ENCODE results near the gene DMD. TPM values are rescaled to one million over a fixed set of nuclear protein-coding genes. Genes with fewer than 3 reads are reported as not detected.

DMD gene
- total RNA-seq, 1 donor from 2014 or later = 5.0 TPM

- intact Hi-C loops (cut with micrococcal nuclease) = no loop called here
- Mint-ChIP-seq H3K4me3 (no peak overlapping the region), H3K27ac (no peak overlapping the region), H3K4me1 (no peaks in the 10 kb centered on the region), H3K9me3 (no peaks in the 10 kb centered on the region), H3K36me3 (ENCODE audit: low read depth) (no peaks in the 10 kb centered on the region), H3K27me3 (no peaks in the 10 kb centered on the region)
- DNase-seq = no peak
Measured at GRCh38 chrX:32489125-32489524, 722.2 kb downstream of the DMD start.

- no peak for DNase-seq
- intact Hi-C loops (cut with micrococcal nuclease) = no loop called here
- no peaks in the 10 kb centered on the region for H3K4me1 Mint-ChIP-seq
- no peaks in the 10 kb centered on the region for H3K36me3 Mint-ChIP-seq (ENCODE audit: low read depth)
- H3K9me3 Mint-ChIP-seq = no peaks in the 10 kb centered on the region
- no peak overlapping the region for H3K4me3 Mint-ChIP-seq
- no peaks in the 10 kb centered on the region for H3K27me3 Mint-ChIP-seq
- no peak overlapping the region for H3K27ac Mint-ChIP-seq
Measured at GRCh38 chrX:32483534-32484136, 727.7 kb downstream of the DMD start.

- intact Hi-C loops (cut with micrococcal nuclease) = no loop called here
- Mint-ChIP-seq H3K4me3 (no peak overlapping the region), H3K9me3 (no peaks in the 10 kb centered on the region), H3K27me3 (no peaks in the 10 kb centered on the region), H3K4me1 (no peaks in the 10 kb centered on the region), H3K36me3 (ENCODE audit: low read depth) (no peaks in the 10 kb centered on the region), H3K27ac (no peak overlapping the region)
- no peak for DNase-seq
Measured at GRCh38 chrX:32480019-32480418, 731.3 kb downstream of the DMD start.

GRCh38 chrX:32472364-32472763 is 739.0 kb downstream of the DMD start:
- no peaks in the 10 kb centered on the region for H3K4me1 Mint-ChIP-seq
- no peak overlapping the region for H3K27ac Mint-ChIP-seq
- no peaks in the 10 kb centered on the region for H3K27me3 Mint-ChIP-seq
- intact Hi-C loops (cut with micrococcal nuclease) = no loop called here
- H3K36me3 Mint-ChIP-seq (ENCODE audit: low read depth) = no peaks in the 10 kb centered on the region
- H3K9me3 Mint-ChIP-seq = no peaks in the 10 kb centered on the region
- no peak overlapping the region for H3K4me3 Mint-ChIP-seq
- DNase-seq = no peak

- intact Hi-C loops (cut with micrococcal nuclease) = no loop called here
Measured at GRCh38 chrX:32455704-32456103, 755.6 kb downstream of the DMD start.

GRCh38 chrX:32451954-32452695 is 759.2 kb downstream of the DMD start:
- DNase-seq = no peak
- H3K4me3 Mint-ChIP-seq = no peak overlapping the region
- H3K9me3 Mint-ChIP-seq = no peaks in the 10 kb centered on the region
- H3K4me1 Mint-ChIP-seq = peaks cover 6% of the 10 kb centered on the region
- no peaks in the 10 kb centered on the region for H3K36me3 Mint-ChIP-seq (ENCODE audit: low read depth)
- intact Hi-C loops (cut with micrococcal nuclease) = no loop called here
- H3K27me3 Mint-ChIP-seq = no peaks in the 10 kb centered on the region
- H3K27ac Mint-ChIP-seq = no peak overlapping the region

More at GRCh38 chrX:32455704-32456103, 755.6 kb downstream of the DMD start:
- Mint-ChIP-seq H3K4me3 (no peak overlapping the region), H3K27ac (no peak overlapping the region), H3K36me3 (ENCODE audit: low read depth) (no peaks in the 10 kb centered on the region), H3K27me3 (no peaks in the 10 kb centered on the region), H3K4me1 (no peaks in the 10 kb centered on the region), H3K9me3 (no peaks in the 10 kb centered on the region)
- DNase-seq = no peak

GRCh38 chrX:32448945-32449344 is 762.4 kb downstream of the DMD start:
- Mint-ChIP-seq H3K27ac (peak overlapping the region; percentile 66), H3K4me3 (peak overlapping the region; percentile 44), H3K9me3 (peaks cover 2% of the 10 kb centered on the region), H3K36me3 (ENCODE audit: low read depth) (no peaks in the 10 kb centered on the region), H3K4me1 (peaks cover 14% of the 10 kb centered on the region), H3K27me3 (no peaks in the 10 kb centered on the region)
- intact Hi-C loops (cut with micrococcal nuclease) = no loop called here
- no peak for DNase-seq

- Mint-ChIP-seq H3K9me3 (peaks cover 5% of the 10 kb centered on the region), H3K27ac (no peak overlapping the region)
Measured at GRCh38 chrX:32448320-32448719, 763.0 kb downstream of the DMD start.

GRCh38 chrX:32447640-32448039 is 763.7 kb downstream of the DMD start:
- Mint-ChIP-seq H3K36me3 (ENCODE audit: low read depth) (no peaks in the 10 kb centered on the region), H3K27ac (no peak overlapping the region), H3K27me3 (no peaks in the 10 kb centered on the region), H3K4me1 (peaks cover 14% of the 10 kb centered on the region), H3K9me3 (peaks cover 5% of the 10 kb centered on the region), H3K4me3 (no peak overlapping the region)
- intact Hi-C loops (cut with micrococcal nuclease) = no loop called here
- DNase-seq = no peak

More at GRCh38 chrX:32448320-32448719, 763.0 kb downstream of the DMD start:
- DNase-seq = peak; percentile 68
- Mint-ChIP-seq H3K4me1 (peaks cover 14% of the 10 kb centered on the region), H3K27me3 (no peaks in the 10 kb centered on the region), H3K36me3 (ENCODE audit: low read depth) (no peaks in the 10 kb centered on the region), H3K4me3 (peak overlapping the region; percentile 30)
- intact Hi-C loops (cut with micrococcal nuclease) = no loop called here

GRCh38 chrX:32443841-32444240 is 767.5 kb downstream of the DMD start:
- no peak overlapping the region for H3K27ac Mint-ChIP-seq
- H3K4me1 Mint-ChIP-seq = peaks cover 8% of the 10 kb centered on the region
- no peak overlapping the region for H3K4me3 Mint-ChIP-seq
- H3K36me3 Mint-ChIP-seq (ENCODE audit: low read depth) = no peaks in the 10 kb centered on the region
- no peak for DNase-seq
- peaks cover 5% of the 10 kb centered on the region for H3K9me3 Mint-ChIP-seq
- intact Hi-C loops (cut with micrococcal nuclease) = no loop called here
- no peaks in the 10 kb centered on the region for H3K27me3 Mint-ChIP-seq

GRCh38 chrX:32421266-32421665 is 790.1 kb downstream of the DMD start:
- no peak for DNase-seq
- H3K4me1 Mint-ChIP-seq = no peaks in the 10 kb centered on the region
- no peaks in the 10 kb centered on the region for H3K36me3 Mint-ChIP-seq (ENCODE audit: low read depth)
- H3K4me3 Mint-ChIP-seq = no peak overlapping the region
- intact Hi-C loops (cut with micrococcal nuclease) = no loop called here
- H3K27ac Mint-ChIP-seq = no peak overlapping the region
- no peaks in the 10 kb centered on the region for H3K27me3 Mint-ChIP-seq
- no peaks in the 10 kb centered on the region for H3K9me3 Mint-ChIP-seq

GRCh38 chrX:32408389-32408788 is 803.0 kb downstream of the DMD start:
- intact Hi-C loops (cut with micrococcal nuclease) = no loop called here
- H3K36me3 Mint-ChIP-seq (ENCODE audit: low read depth) = no peaks in the 10 kb centered on the region
- peak; percentile 56 for DNase-seq

GRCh38 chrX:32397562-32398216 is 813.7 kb downstream of the DMD start:
- Mint-ChIP-seq H3K4me1 (no peaks in the 10 kb centered on the region), H3K9me3 (no peaks in the 10 kb centered on the region), H3K27ac (no peak overlapping the region), H3K36me3 (ENCODE audit: low read depth) (no peaks in the 10 kb centered on the region), H3K27me3 (no peaks in the 10 kb centered on the region), H3K4me3 (no peak overlapping the region)
- intact Hi-C loops (cut with micrococcal nuclease) = no loop called here
- no peak for DNase-seq

More at GRCh38 chrX:32408389-32408788, 803.0 kb downstream of the DMD start:
- Mint-ChIP-seq H3K9me3 (no peaks in the 10 kb centered on the region), H3K27ac (no peak overlapping the region), H3K27me3 (no peaks in the 10 kb centered on the region), H3K4me3 (no peak overlapping the region), H3K4me1 (no peaks in the 10 kb centered on the region)

GRCh38 chrX:32395878-32396277 is 815.5 kb downstream of the DMD start:
- H3K36me3 Mint-ChIP-seq (ENCODE audit: low read depth) = no peaks in the 10 kb centered on the region
- no peaks in the 10 kb centered on the region for H3K27me3 Mint-ChIP-seq
- H3K27ac Mint-ChIP-seq = no peak overlapping the region
- H3K9me3 Mint-ChIP-seq = no peaks in the 10 kb centered on the region
- no peak overlapping the region for H3K4me3 Mint-ChIP-seq
- intact Hi-C loops (cut with micrococcal nuclease) = no loop called here
- H3K4me1 Mint-ChIP-seq = no peaks in the 10 kb centered on the region
- no peak for DNase-seq
